Testis (tissue), 3 donors: ENCODE results near the gene SMARCB1. TPM values are rescaled to one million over a fixed set of nuclear protein-coding genes. Genes with fewer than 3 reads are reported as not detected.

Source experiments
- DNase-seq: peaks from one replicate; pipeline ENCODE4 v3.0.0-alpha.2; 2019
- H3K27ac ChIP-seq, 2 donors: fragments of 200-600 bp; sonication (generic); one replicate each; pipeline ENCODE4 v1.5.1; 2019
- H3K27me3 ChIP-seq: fragments of 200-600 bp; sonication (generic); one replicate; pipeline ENCODE4 v1.5.1; 2019
- H3K36me3 ChIP-seq: fragments of 200-600 bp; sonication (generic); one replicate; pipeline ENCODE4 v1.5.1; 2017; ENCODE audit warnings: low read depth; ENCODE audit errors: missing control alignments
- H3K4me1 ChIP-seq: fragments of 200-600 bp; sonication (generic); one replicate; pipeline ENCODE4 v1.5.1; 2019
- H3K4me3 ChIP-seq, 2 donors: fragments of 200-600 bp; sonication (generic); one replicate each; pipeline ENCODE4 v1.5.1; 2017 to 2019
- H3K9me3 ChIP-seq: fragments of 200-600 bp; sonication (generic); one replicate; pipeline ENCODE4 v1.5.1; 2017
- CTCF ChIP-seq, 3 experiments: fragments of 450-650 bp in 2 of 3; fragments of 200-600 bp in 1 of 3; sonication (generic) in 1 of 3; IDR thresholded peaks; one replicate each; pipeline ENCODE4 v1.5.1; 2016 to 2019; ENCODE audit warnings: antibody characterized with exemption in 3 of 3, mild to moderate bottlenecking in 2 of 3, moderate library complexity in 1 of 3
- POLR2A ChIP-seq: fragments of 450-650 bp; IDR thresholded peaks from one replicate; pipeline ENCODE4 v1.6.1; 2017; ENCODE audit warnings: antibody characterized with exemption, mild to moderate bottlenecking, moderate library complexity
- WGBS, 2 donors: methylation state at CpG; one replicate each; pipeline ENCODE4 v1.1.5; 2018; 5-methylcytosine and 5-hydroxymethylcytosine counted together
- intact Hi-C: fragments of 100-400 bp; cut with DNase I; formaldehyde crosslinking; loops from one replicate; pipeline ENCODE4 v1.15.1; 2023; ENCODE audit warnings: low total_unique reads
- polyA plus RNA-seq: library from polyadenylated mRNA; stranded (reverse); fragments of 350-450 nt; fragmentation: Illumina TruSeq; extraction: RNeasy Lipid Tissue Mini Kit (QIAGEN cat#74804); gene quantifications from one replicate; pipeline ENCODE4 v1.2.3, GENCODE V29; 2014; ENCODE audit warnings: low read depth, low replicate concordance; ENCODE audit not compliant: insufficient read depth
- total RNA-seq, 2 donors: library from RNA; depleted of rRNA; stranded (reverse); fragments of >200 nt; gene quantifications; one replicate each; pipeline ENCODE4 v1.2.3, GENCODE V29; 2016

SMARCB1 gene
- total and polyA plus RNA-seq, 3 donors from 2014 or later, result 158 to 165 (median 160) TPM

GRCh38 chr22:23774922-23775436 lies 11.8 kb upstream of the SMARCB1 start:
- H3K4me1 ChIP-seq, result peaks cover 6% of the 10 kb centered on the region
- no peak for DNase-seq
- H3K36me3 ChIP-seq, result no peaks in the 10 kb centered on the region
- no peaks in the 10 kb centered on the region for H3K27me3 ChIP-seq
- H3K9me3 ChIP-seq, result no peaks in the 10 kb centered on the region
- WGBS, 2 donors, result 79 to 86% methylated on average over 2 of the region's 2 CpGs
- intact Hi-C loops, result no loop called here
- no peak for TF ChIP-seq CTCF (IDR thresholded peaks at IDR 0.05)
- TF ChIP-seq POLR2A, result no peak
- no peak overlapping the region for H3K27ac ChIP-seq
- no peak overlapping the region for H3K4me3 ChIP-seq

- 75 to 91% methylated on average over 3 of the region's 3 CpGs for WGBS, 2 donors
- Histone ChIP-seq H3K4me3 (no peak overlapping the region), H3K27me3 (no peaks in the 10 kb centered on the region), H3K36me3 (no peaks in the 10 kb centered on the region), H3K4me1 (peaks cover 6% of the 10 kb centered on the region), H3K9me3 (no peaks in the 10 kb centered on the region), H3K27ac (no peak overlapping the region)
- DNase-seq, result no peak
- TF ChIP-seq CTCF (IDR thresholded peaks at IDR 0.05) (no peak), POLR2A (no peak)
- intact Hi-C loops, result no loop called here
Observed at GRCh38 chr22:23775779-23776375, 10.9 kb upstream of the SMARCB1 start.

- no peaks in the 10 kb centered on the region for H3K9me3 ChIP-seq
- H3K27me3 ChIP-seq, result no peaks in the 10 kb centered on the region
- DNase-seq, result no peak
- intact Hi-C loops, result no loop called here
- H3K36me3 ChIP-seq, result no peaks in the 10 kb centered on the region
- TF ChIP-seq POLR2A (no peak), CTCF (IDR thresholded peaks at IDR 0.05) (no peak)
- no peak overlapping the region for H3K4me3 ChIP-seq
- H3K4me1 ChIP-seq, result no peaks in the 10 kb centered on the region
- 87 to 92% methylated on average over 10 to 11 of the region's 11 CpGs for WGBS, 2 donors
- H3K27ac ChIP-seq, result no peak overlapping the region
Observed at GRCh38 chr22:23777776-23778576, 8.8 kb upstream of the SMARCB1 start.

- Histone ChIP-seq H3K36me3 (no peaks in the 10 kb centered on the region), H3K27me3 (no peaks in the 10 kb centered on the region), H3K4me3 (no peak overlapping the region), H3K4me1 (no peaks in the 10 kb centered on the region), H3K9me3 (no peaks in the 10 kb centered on the region), H3K27ac (no peak overlapping the region)
- TF ChIP-seq POLR2A (no peak), CTCF (IDR thresholded peaks at IDR 0.05) (no peak)
- 85 to 91% methylated on average over 3 of the region's 3 CpGs for WGBS, 2 donors
- intact Hi-C loops, result no loop called here
- no peak for DNase-seq
Observed at GRCh38 chr22:23778577-23778900, 8.2 kb upstream of the SMARCB1 start.
